H1 (cell line): ENCODE measurements around the gene LIMK1. TPM values are rescaled to one million over a fixed set of nuclear protein-coding genes. Genes with fewer than 3 reads are reported as not detected.

Experiments used
- CTCF ChIA-PET: fragments of 300-600 bp; sonication (Branson Sonifier 250); formaldehyde crosslinking; loops from one replicate; lab custom pipeline; 2021; ENCODE audit not compliant: partially characterized antibody; lab: Charles Lee
- POLR2A ChIA-PET: fragments of 300-600 bp; sonication (Branson Sonifier 250); formaldehyde crosslinking; loops from one replicate; lab custom pipeline; 2021; ENCODE audit warnings: inconsistent platforms; ENCODE audit not compliant: partially characterized antibody; lab: Charles Lee
- DNase-seq, 2 experiments: peaks; one replicate each; pipeline versions ENCODE4 v3.0.0 to v3.0.0-alpha.2; 2010 to 2022; ENCODE audit warnings: low spot score in 2 of 2, low read depth in 1 of 2, mixed read lengths in 1 of 2
- FAIRE-seq: peaks from 2 replicates; lab custom pipeline; 2011; peaks lifted over from hg19 to GRCh38; lab: Jason Lieb, UNC
- H2AFZ ChIP-seq: 2 replicates; pipeline ENCODE4 v1.8.1; 2012; ENCODE audit warnings: low read length, inconsistent platforms
- H2AK5ac ChIP-seq: 2 replicates; pipeline ENCODE4 v1.6.1; 2013; ENCODE audit warnings: low read depth, low read length
- H2BK120ac ChIP-seq: replicated peaks from 2 replicates; pipeline ENCODE3; 2013; ENCODE audit warnings: low read depth, low read length, inconsistent platforms
- H2BK12ac ChIP-seq: 2 replicates; pipeline ENCODE4 v1.6.1; 2013; ENCODE audit warnings: low read depth, low read length
- H2BK15ac ChIP-seq: 2 replicates; pipeline ENCODE4 v1.6.1; 2013; ENCODE audit warnings: low read length
- H2BK20ac ChIP-seq: 2 replicates; pipeline ENCODE4 v1.6.1; 2013; ENCODE audit warnings: low read length
- H2BK5ac ChIP-seq: 2 replicates; pipeline ENCODE4 v1.6.1; 2013; ENCODE audit warnings: low read depth, low read length
- H3K14ac ChIP-seq: 2 replicates; pipeline ENCODE4 v1.6.1; 2013; ENCODE audit warnings: inconsistent platforms; ENCODE audit not compliant: insufficient read length
- H3K18ac ChIP-seq: 2 replicates; pipeline ENCODE4 v1.6.1; 2013; ENCODE audit warnings: low read length; ENCODE audit errors: extremely low read depth
- H3K23ac ChIP-seq: 2 replicates; pipeline ENCODE4 v1.6.1; 2013; ENCODE audit warnings: inconsistent platforms; ENCODE audit not compliant: insufficient read length
- H3K23me2 ChIP-seq: 2 replicates; pipeline ENCODE4 v1.6.1; 2013; ENCODE audit warnings: low read depth, low read length
- H3K27ac ChIP-seq: 2 replicates; pipeline ENCODE4 v1.6.1; 2011; ENCODE audit warnings: low read depth, low read length, inconsistent platforms
- H3K27me3 ChIP-seq, 4 experiments: replicated peaks in 1 of 4; 1 replicate in 1 of 4; 2 replicates in 3 of 4; pipeline versions ENCODE4 v1.6.1 to v1.8.1; 2011 to 2013; ENCODE audit warnings: low read length in 3 of 4, mild to moderate bottlenecking in 3 of 4, inconsistent platforms in 2 of 4, mixed read lengths in 2 of 4, moderate library complexity in 1 of 4; ENCODE audit not compliant: control insufficient read depth in 3 of 4, insufficient read depth in 3 of 4; ENCODE audit errors: extremely low read depth in 1 of 4
- H3K36me3 ChIP-seq, 4 experiments: 2 replicates each; pipeline versions ENCODE4 v1.6.1 to v1.8.1; 2011 to 2013; ENCODE audit warnings: mild to moderate bottlenecking in 4 of 4, low read length in 3 of 4, moderate library complexity in 2 of 4, control low read depth in 1 of 4, inconsistent platforms in 1 of 4; ENCODE audit not compliant: insufficient read depth in 4 of 4, control insufficient read depth in 2 of 4
- H3K4ac ChIP-seq: replicated peaks from 2 replicates; pipeline ENCODE3; 2013; ENCODE audit warnings: low read length, low read depth, mixed read lengths, inconsistent platforms; ENCODE audit not compliant: insufficient read length
- H3K4me1 ChIP-seq, 4 experiments: replicated peaks in 1 of 4; 1 replicate in 1 of 4; 2 replicates in 3 of 4; pipeline versions ENCODE4 v1.6.1 to v1.8.1; 2011 to 2013; ENCODE audit warnings: low read length in 3 of 4, inconsistent platforms in 2 of 4, mixed read lengths in 1 of 4; ENCODE audit not compliant: insufficient read depth in 4 of 4, control insufficient read depth in 3 of 4
- H3K4me2 ChIP-seq, 2 experiments: 2 replicates each; pipeline versions ENCODE4 v1.6.1 to v1.8.1; 2011 to 2013; ENCODE audit warnings: low read depth in 2 of 2, low read length in 2 of 2, control low read depth in 1 of 2, inconsistent platforms in 1 of 2, mild to moderate bottlenecking in 1 of 2; ENCODE audit not compliant: insufficient read depth in 1 of 2
- H3K4me3 ChIP-seq, 4 experiments: fragments of 200-600, 300-600 bp in 1 of 4; sonication (generic), shearing (Covaris generic), sonication (Bioruptor Twin) in 1 of 4; 2 replicates each; pipeline versions ENCODE4 v1.5.1 to v1.8.1; 2011 to 2016; ENCODE audit warnings: low read length in 4 of 4, low read depth in 3 of 4, control low read depth in 2 of 4, inconsistent platforms in 2 of 4, mild to moderate bottlenecking in 2 of 4, mixed read lengths in 1 of 4, moderate library complexity in 1 of 4; ENCODE audit not compliant: insufficient read depth in 2 of 4; ENCODE audit errors: extremely low read depth in 1 of 4
- H3K56ac ChIP-seq: replicated peaks from 2 replicates; pipeline ENCODE3; 2013; ENCODE audit warnings: low read depth, mild to moderate bottlenecking, mixed read lengths, low read length, inconsistent platforms; ENCODE audit not compliant: insufficient read length
- H3K79me1 ChIP-seq: 2 replicates; pipeline ENCODE4 v1.6.1; 2013; ENCODE audit warnings: low read depth, low read length, control low read depth
- H3K79me2 ChIP-seq, 2 experiments: 2 replicates each; pipeline versions ENCODE4 v1.6.1 to v1.8.1; 2012 to 2013; ENCODE audit warnings: low read length in 2 of 2, mild to moderate bottlenecking in 2 of 2, inconsistent platforms in 1 of 2; ENCODE audit not compliant: insufficient read depth in 2 of 2, control insufficient read depth in 1 of 2
- H3K9ac ChIP-seq, 4 experiments: replicated peaks in 1 of 4; 1 replicate in 1 of 4; 2 replicates in 3 of 4; pipeline versions ENCODE4 v1.6.1 to v1.8.1; 2011 to 2013; ENCODE audit warnings: low read depth in 3 of 4, low read length in 3 of 4, control low read depth in 2 of 4, mild to moderate bottlenecking in 2 of 4, moderate library complexity in 2 of 4, inconsistent platforms in 1 of 4; ENCODE audit errors: extremely low read depth in 1 of 4
- H3K9me3 ChIP-seq, 2 experiments: 2 replicates each; pipeline versions ENCODE4 v1.6.1 to v1.8.1; 2012 to 2013; ENCODE audit warnings: mild to moderate bottlenecking in 2 of 2, moderate library complexity in 2 of 2, control low read depth in 1 of 2, inconsistent platforms in 1 of 2, low read depth in 1 of 2, low read length in 1 of 2, mixed read lengths in 1 of 2; ENCODE audit not compliant: insufficient read depth in 2 of 2
- H4K20me1 ChIP-seq, 2 experiments: replicated peaks in 1 of 2; 2 replicates each; pipeline versions ENCODE3 to v1.8.1; 2011 to 2013; ENCODE audit warnings: inconsistent platforms in 2 of 2, low read length in 2 of 2, mild to moderate bottlenecking in 1 of 2; ENCODE audit not compliant: insufficient read depth in 2 of 2, control insufficient read depth in 1 of 2
- H4K5ac ChIP-seq: 2 replicates; pipeline ENCODE4 v1.6.1; 2013; ENCODE audit warnings: low read length, low read depth, mixed read lengths, inconsistent platforms; ENCODE audit not compliant: insufficient read length
- H4K8ac ChIP-seq: 2 replicates; pipeline ENCODE4 v1.8.0; 2013; ENCODE audit warnings: mild to moderate bottlenecking, moderate library complexity, low read length, inconsistent platforms; ENCODE audit not compliant: insufficient read depth; ENCODE audit errors: extremely low read depth
- H4K91ac ChIP-seq: replicated peaks from 2 replicates; pipeline ENCODE3; 2013; ENCODE audit warnings: low read length, mixed read lengths, inconsistent platforms; ENCODE audit not compliant: insufficient read length
- CBX5 ChIP-seq: fragments of 300-800, 300-1000 bp; sonication (generic); IDR thresholded peaks from 2 replicates; pipeline ENCODE4 v1.7.1; 2016; ENCODE audit warnings: antibody characterized with exemption, low read length, low read depth
- CHD2 ChIP-seq: IDR thresholded peaks from 2 replicates; pipeline ENCODE4 v1.6.1; 2012; ENCODE audit warnings: low read length, improper control_type of control experiment
- CTBP2 ChIP-seq: IDR thresholded peaks from 2 replicates; pipeline ENCODE4 v1.7.0; 2011; ENCODE audit warnings: borderline replicate concordance, mild to moderate bottlenecking, moderate library complexity, mixed read lengths, low read length; ENCODE audit not compliant: insufficient read depth, insufficient read length
- EGR1 ChIP-seq: IDR thresholded peaks from 2 replicates; pipeline ENCODE4 v1.6.1; 2011; ENCODE audit warnings: low read depth, low read length, borderline replicate concordance
- EP300 ChIP-seq, 2 experiments: IDR thresholded peaks; 1 replicate in 1 of 2; 2 replicates in 1 of 2; pipeline ENCODE4 v1.6.1; 2011 to 2012; ENCODE audit warnings: low read depth in 2 of 2, low read length in 2 of 2, mild to moderate bottlenecking in 2 of 2, borderline replicate concordance in 1 of 2, inconsistent platforms in 1 of 2, moderate library complexity in 1 of 2
- EZH2 ChIP-seq: fragments of 200-600 bp; sonication (generic); IDR thresholded peaks from 2 replicates; pipeline ENCODE4 v1.7.1; 2012; ENCODE audit warnings: low read depth, mild to moderate bottlenecking, moderate library complexity, low read length, inconsistent platforms; ENCODE audit not compliant: severe bottlenecking
- GABPA ChIP-seq: IDR thresholded peaks from 2 replicates; pipeline ENCODE4 v1.6.1; 2011; ENCODE audit warnings: mild to moderate bottlenecking, low read length, moderate library complexity, borderline replicate concordance; ENCODE audit not compliant: insufficient read depth
- JUND ChIP-seq: IDR thresholded peaks from 2 replicates; pipeline ENCODE4 v1.6.1; 2011; ENCODE audit warnings: mild to moderate bottlenecking, improper control_type of control experiment, low read length
- NANOG ChIP-seq: IDR thresholded peaks from 2 replicates; pipeline ENCODE4 v1.6.1; 2011; ENCODE audit warnings: low read length, low read depth, mild to moderate bottlenecking, inconsistent platforms; ENCODE audit not compliant: insufficient read depth, poor library complexity, severe bottlenecking
- POU5F1 ChIP-seq: IDR thresholded peaks from 2 replicates; pipeline ENCODE4 v1.6.1; 2011; ENCODE audit warnings: low read depth, mild to moderate bottlenecking, low read length, moderate library complexity
- SP1 ChIP-seq: IDR thresholded peaks from 2 replicates; pipeline ENCODE4 v1.6.1; 2011; ENCODE audit warnings: low read depth, low read length
- SP2 ChIP-seq: IDR thresholded peaks from 2 replicates; pipeline ENCODE4 v1.6.1; 2012; ENCODE audit warnings: mild to moderate bottlenecking, low read length, inconsistent platforms
- WGBS, 2 experiments: shearing (Covaris generic) in 1 of 2; methylation state at CpG; one replicate each; pipeline versions ENCODE4 v1.1.6 to v1.1.7; 2013 to 2015; ENCODE audit warnings: low lambda C conversion rate in 2 of 2, mixed read lengths in 2 of 2, inconsistent platforms in 1 of 2, low coverage in 1 of 2, missing lambda C conversion rate in 1 of 2; ENCODE audit not compliant: insufficient replicate concordance in 2 of 2, insufficient coverage in 1 of 2, insufficient read length in 1 of 2; ENCODE audit errors: extremely low coverage in 1 of 2, missing lambda C conversion rate in 1 of 2; 5-methylcytosine and 5-hydroxymethylcytosine counted together
- polyA plus RNA-seq, 7 experiments: library from polyadenylated mRNA; depleted of rRNA in 3 of 7; stranded (reverse) in 5 of 7; unstranded in 2 of 7; fragments of >200 nt in 5 of 7; fragments of 200-250 nt in 2 of 7; gene quantifications; 1 replicate in 5 of 7; 2 replicates in 1 of 7; 4 replicates in 1 of 7; pipeline versions ENCODE4 v1.2.1 to v1.2.3, GENCODE V29; 2011 to 2013; ENCODE audit warnings: missing spikeins in 2 of 7, mixed read lengths in 2 of 7
- total RNA-seq: library from RNA; stranded (reverse); fragmentation: NEBNext Ultra II Directional; extraction: Animal tissue kit (Norgen Biotek cat#: 25700); gene quantifications from 2 replicates; pipeline ENCODE4 v1.2.1, GENCODE V29; 2021
- TF ChIP-seq, protein P1 (sequence below): IDR thresholded peaks from 2 replicates; pipeline ENCODE4 v1.6.1; 2012; ENCODE audit warnings: inconsistent platforms

LIMK1 gene
- total and polyA plus RNA-seq, 2 of the 8 experiments (the other 6 are each of a cell fraction or from before 2014, with no cell fraction given), result 93.5 to 108 TPM

DNA sequence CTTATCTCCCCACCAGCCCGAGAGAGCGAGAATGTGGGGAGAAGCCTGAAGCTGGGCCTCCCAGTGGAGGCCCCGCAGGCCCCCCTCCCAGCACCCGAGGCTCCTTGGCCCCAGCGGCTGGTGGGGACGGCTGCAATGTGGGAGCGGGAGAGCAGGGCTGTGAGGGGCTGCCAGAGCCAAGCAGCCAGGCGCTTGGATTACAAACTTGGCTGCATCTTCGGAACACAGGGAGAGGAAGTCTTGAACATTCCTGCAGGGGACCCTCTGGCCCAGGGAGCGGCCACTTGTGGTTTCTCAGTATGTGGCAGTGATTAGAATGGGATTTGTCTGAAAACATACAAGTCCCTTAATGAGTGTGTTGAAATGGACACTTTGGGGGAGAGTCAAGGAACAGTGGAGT lies 32.4 kb upstream of the LIMK1 start:
- Histone ChIP-seq H3K9me3 (no peaks in the 10 kb centered on the region), H2AFZ (no peak overlapping the region), H3K4me2 (no peak overlapping the region), H3K4me1 (peaks cover 0 to 8% (median 3%) of the 10 kb centered on the region in 4 experiments; a peak in 3 of 7 replicates), H3K23ac (no peak overlapping the region), H3K36me3 (no peaks in the 10 kb centered on the region), H2AK5ac (no peak overlapping the region), H2BK15ac (no peak overlapping the region), H3K56ac (no peak overlapping the region), H4K8ac (peak overlapping the region; percentile 16; the same call in 1 of the 2 replicates), H4K20me1 (peaks cover 0 to 2% of the 10 kb centered on the region in 2 experiments), H3K23me2 (peaks cover 28% of the 10 kb centered on the region; the same call in 1 of the 2 replicates), H3K4ac (no peak overlapping the region), H3K79me2 (no peaks in the 10 kb centered on the region), H3K18ac (no peak overlapping the region), H2BK20ac (no peak overlapping the region), H2BK120ac (no peak overlapping the region), H3K27ac (no peak overlapping the region), H4K5ac (no peak overlapping the region), H3K9ac (no peak overlapping the region), H3K4me3 (no peak overlapping the region), H3K79me1 (no peaks in the 10 kb centered on the region), H4K91ac (no peak overlapping the region), H2BK5ac (0 out of 2 replicates have a peak overlapping the region, but pooled peaks have one; percentile 30), H2BK12ac (no peak overlapping the region; the same call in 1 of the 2 replicates), H3K14ac (no peak overlapping the region), H3K27me3 (no peaks in the 10 kb centered on the region)
- CTCF ChIA-PET, result interaction anchor here (1.2 to 3.3 kb wide), 2 partner anchors 24 to 155 kb away, joined by 3 to 15 read pairs; partner anchors contain the start of gene ELN
- WGBS, 2 experiments, result 86% methylated on average over 8 of the region's 10 CpGs; no CpG with 5 or more reads in 1 of the 2 experiments
- DNase-seq, result no peak
- POLR2A ChIA-PET, result interaction anchor here (1.7 kb wide), 1 partner anchor 124 kb away, joined by 3 read pairs; no protein-coding TSS in a partner anchor
- FAIRE-seq, result no peak
- TF ChIP-seq POU5F1, result no peak
- TF ChIP-seq EP300 (IDR thresholded peaks at IDR 0.05; ENCODE audit: borderline replicate concordance in 1 of 2, low read depth in 2 of 2, low read length in 2 of 2), result no peak
- no peak for TF ChIP-seq SP2
- TF ChIP-seq NANOG, result no peak
- TF ChIP-seq GABPA, result no peak
- no peak for TF ChIP-seq EZH2
- TF ChIP-seq CHD2, result no peak
- no peak for TF ChIP-seq JUND
- TF ChIP-seq, protein P1, sequence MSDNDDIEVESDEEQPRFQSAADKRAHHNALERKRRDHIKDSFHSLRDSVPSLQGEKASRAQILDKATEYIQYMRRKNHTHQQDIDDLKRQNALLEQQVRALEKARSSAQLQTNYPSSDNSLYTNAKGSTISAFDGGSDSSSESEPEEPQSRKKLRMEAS, result no peak
- no peak for TF ChIP-seq CBX5
- no peak for TF ChIP-seq SP1
- no peak for TF ChIP-seq CTBP2
- TF ChIP-seq EGR1, result no peak
